ENCODE results near the gene HPS1.

GRCh38 chr10:98469001-98469931 lies 22.5 kb upstream of the HPS1 start:
- TF ChIP-seq, protein P1, sequence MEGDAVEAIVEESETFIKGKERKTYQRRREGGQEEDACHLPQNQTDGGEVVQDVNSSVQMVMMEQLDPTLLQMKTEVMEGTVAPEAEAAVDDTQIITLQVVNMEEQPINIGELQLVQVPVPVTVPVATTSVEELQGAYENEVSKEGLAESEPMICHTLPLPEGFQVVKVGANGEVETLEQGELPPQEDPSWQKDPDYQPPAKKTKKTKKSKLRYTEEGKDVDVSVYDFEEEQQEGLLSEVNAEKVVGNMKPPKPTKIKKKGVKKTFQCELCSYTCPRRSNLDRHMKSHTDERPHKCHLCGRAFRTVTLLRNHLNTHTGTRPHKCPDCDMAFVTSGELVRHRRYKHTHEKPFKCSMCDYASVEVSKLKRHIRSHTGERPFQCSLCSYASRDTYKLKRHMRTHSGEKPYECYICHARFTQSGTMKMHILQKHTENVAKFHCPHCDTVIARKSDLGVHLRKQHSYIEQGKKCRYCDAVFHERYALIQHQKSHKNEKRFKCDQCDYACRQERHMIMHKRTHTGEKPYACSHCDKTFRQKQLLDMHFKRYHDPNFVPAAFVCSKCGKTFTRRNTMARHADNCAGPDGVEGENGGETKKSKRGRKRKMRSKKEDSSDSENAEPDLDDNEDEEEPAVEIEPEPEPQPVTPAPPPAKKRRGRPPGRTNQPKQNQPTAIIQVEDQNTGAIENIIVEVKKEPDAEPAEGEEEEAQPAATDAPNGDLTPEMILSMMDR (IDR thresholded peaks at IDR 0.05; ENCODE audit: low read length): no peak
- no peak for TF ChIP-seq EZH2phosphoT487 (IDR thresholded peaks at IDR 0.05; ENCODE audit: low read length)

Data from MM.1S (cell line).